HG03159 (cell line): ENCODE measurements around the gene CTNNA2.

Source experiments
- ATAC-seq: cut with Tn5 transposase; IDR thresholded peaks from one replicate; pipeline ENCODE4 v1.9.1; 2021; ENCODE audit warnings: mild to moderate bottlenecking, moderate library complexity; ENCODE audit not compliant: unreplicated experiment

The CTNNA2 gene

GRCh38 chr2:80354858-80355257 lies 842.0 kb downstream of the CTNNA2 start:
- ATAC-seq = no peak

GRCh38 chr2:80361904-80362303 lies 849.1 kb downstream of the CTNNA2 start:
- ATAC-seq = no peak

GRCh38 chr2:80363330-80363729 lies 850.5 kb downstream of the CTNNA2 start:
- no peak for ATAC-seq

- no peak for ATAC-seq
Observed at GRCh38 chr2:80363791-80364349, 851.0 kb downstream of the CTNNA2 start.

GRCh38 chr2:80364524-80365212 lies 851.8 kb downstream of the CTNNA2 start:
- no peak for ATAC-seq

- no peak for ATAC-seq
Observed at GRCh38 chr2:80365762-80366161, 852.9 kb downstream of the CTNNA2 start.

GRCh38 chr2:80370375-80371009 lies 857.6 kb downstream of the CTNNA2 start:
- no peak for ATAC-seq

- no peak for ATAC-seq
Observed at GRCh38 chr2:80374105-80374504, 861.3 kb downstream of the CTNNA2 start.

GRCh38 chr2:80377071-80377470 lies 864.2 kb downstream of the CTNNA2 start:
- no peak for ATAC-seq

- no peak for ATAC-seq
Observed at GRCh38 chr2:80380736-80381135, 867.9 kb downstream of the CTNNA2 start.

GRCh38 chr2:80381666-80382065 lies 868.8 kb downstream of the CTNNA2 start:
- ATAC-seq = no peak

GRCh38 chr2:80392441-80392840 lies 879.6 kb downstream of the CTNNA2 start:
- no peak for ATAC-seq

- no peak for ATAC-seq
Observed at GRCh38 chr2:80393991-80394390, 881.1 kb downstream of the CTNNA2 start.

GRCh38 chr2:80395251-80395650 lies 882.4 kb downstream of the CTNNA2 start:
- no peak for ATAC-seq

- ATAC-seq = no peak
Observed at GRCh38 chr2:80396276-80396675, 883.4 kb downstream of the CTNNA2 start.

- ATAC-seq = no peak
Observed at GRCh38 chr2:80403081-80403480, 890.2 kb downstream of the CTNNA2 start.

GRCh38 chr2:80407377-80407776 lies 894.5 kb downstream of the CTNNA2 start:
- ATAC-seq = no peak

GRCh38 chr2:80410346-80410745 lies 897.5 kb downstream of the CTNNA2 start:
- no peak for ATAC-seq

GRCh38 chr2:80413136-80413535 lies 900.3 kb downstream of the CTNNA2 start:
- no peak for ATAC-seq

- no peak for ATAC-seq
Observed at GRCh38 chr2:80417737-80418136, 904.9 kb downstream of the CTNNA2 start.

GRCh38 chr2:80420530-80421208 lies 907.8 kb downstream of the CTNNA2 start:
- no peak for ATAC-seq

- ATAC-seq = no peak
Observed at GRCh38 chr2:80429251-80429650, 916.4 kb downstream of the CTNNA2 start.
